Memory B cell (primary cell): ENCODE data around the gene NDUFB7.
"Not testable (repeated sequence)": the region's sequence is repeated elsewhere in the genome, so short reads cannot be mapped to it uniquely, and the experiment has no call there.

Source experiments
- ATAC-seq: fragments of 150-1000 bp; cut with Tn5 transposase; 2 replicates; pipeline ENCODE4 v1.10.0; 2021; ENCODE audit warnings: low read depth, mild to moderate bottlenecking, moderate library complexity
- DNase-seq, 2 donors: peaks; one replicate each; pipeline ENCODE4 v3.0.0; 2022; ENCODE audit warnings: low spot score in 2 of 2
- H3K27ac Mint-ChIP-seq: one replicate; pipeline ENCODE4 v1.8.0; 2022; ENCODE audit warnings: mild to moderate bottlenecking, moderate library complexity, mixed read lengths
- H3K27me3 Mint-ChIP-seq: one replicate; pipeline ENCODE4 v1.8.0; 2022; ENCODE audit warnings: mixed read lengths
- H3K36me3 Mint-ChIP-seq: one replicate; pipeline ENCODE4 v1.8.0; 2022; ENCODE audit warnings: mild to moderate bottlenecking, mixed read lengths
- H3K4me1 Mint-ChIP-seq: one replicate; pipeline ENCODE4 v1.8.0; 2022; ENCODE audit warnings: mixed read lengths
- H3K4me3 Mint-ChIP-seq: one replicate; pipeline ENCODE4 v1.8.0; 2022; ENCODE audit warnings: mild to moderate bottlenecking, moderate library complexity, mixed read lengths
- H3K9me3 Mint-ChIP-seq: one replicate; pipeline ENCODE4 v1.8.0; 2022; ENCODE audit warnings: mixed read lengths

Gene NDUFB7

GRCh38 chr19:14564652-14565297 lies 7.1 kb downstream of the NDUFB7 start:
- ATAC-seq, H3K9me3 Mint-ChIP-seq, H3K27ac Mint-ChIP-seq, DNase-seq, H3K27me3 Mint-ChIP-seq, H3K4me3 Mint-ChIP-seq: not testable (repeated sequence)
- H3K36me3 Mint-ChIP-seq = peaks cover 10% of the 10 kb centered on the region
- peaks cover 19% of the 10 kb centered on the region for H3K4me1 Mint-ChIP-seq

- Mint-ChIP-seq H3K36me3 (peaks cover 10% of the 10 kb centered on the region), H3K9me3 (no peaks in the 10 kb centered on the region), H3K4me3 (no peak overlapping the region), H3K27me3 (no peaks in the 10 kb centered on the region), H3K27ac (peak overlapping the region; percentile 38), H3K4me1 (peaks cover 16% of the 10 kb centered on the region)
- ATAC-seq (peak; percentile 63), DNase-seq (no peak)
Measured at GRCh38 chr19:14563989-14564651, 7.7 kb downstream of the NDUFB7 start.

- Mint-ChIP-seq H3K4me1 (peaks cover 14% of the 10 kb centered on the region), H3K27me3 (no peaks in the 10 kb centered on the region), H3K36me3 (peaks cover 10% of the 10 kb centered on the region), H3K9me3 (no peaks in the 10 kb centered on the region), H3K27ac (no peak overlapping the region), H3K4me3 (no peak overlapping the region)
- ATAC-seq (no peak), DNase-seq (no peak)
Measured at GRCh38 chr19:14563590-14563926, 8.3 kb downstream of the NDUFB7 start.

GRCh38 chr19:14562660-14563589 lies 8.9 kb downstream of the NDUFB7 start:
- peaks cover 10% of the 10 kb centered on the region for H3K36me3 Mint-ChIP-seq
- H3K9me3 Mint-ChIP-seq = no peaks in the 10 kb centered on the region
- no peaks in the 10 kb centered on the region for H3K27me3 Mint-ChIP-seq
- no peak for DNase-seq
- H3K4me3 Mint-ChIP-seq = no peak overlapping the region
- no peak for ATAC-seq
- H3K27ac Mint-ChIP-seq = no peak overlapping the region
- peaks cover 11% of the 10 kb centered on the region for H3K4me1 Mint-ChIP-seq

- Mint-ChIP-seq H3K27ac (no peak overlapping the region), H3K4me1 (peaks cover 6% of the 10 kb centered on the region), H3K9me3 (no peaks in the 10 kb centered on the region), H3K27me3 (no peaks in the 10 kb centered on the region), H3K36me3 (peaks cover 6% of the 10 kb centered on the region), H3K4me3 (no peak overlapping the region)
- DNase-seq (no peak), ATAC-seq (no peak)
Measured at GRCh38 chr19:14561847-14562351, 10.0 kb downstream of the NDUFB7 start.

GRCh38 chr19:14561249-14561648 lies 10.6 kb downstream of the NDUFB7 start:
- no peaks in the 10 kb centered on the region for H3K9me3 Mint-ChIP-seq
- no peak overlapping the region for H3K4me3 Mint-ChIP-seq
- peaks cover 6% of the 10 kb centered on the region for H3K36me3 Mint-ChIP-seq
- DNase-seq (no peak), ATAC-seq (no peak)
- H3K27me3 Mint-ChIP-seq = no peaks in the 10 kb centered on the region
- H3K27ac Mint-ChIP-seq = no peak overlapping the region
- peaks cover 11% of the 10 kb centered on the region for H3K4me1 Mint-ChIP-seq

DNA sequence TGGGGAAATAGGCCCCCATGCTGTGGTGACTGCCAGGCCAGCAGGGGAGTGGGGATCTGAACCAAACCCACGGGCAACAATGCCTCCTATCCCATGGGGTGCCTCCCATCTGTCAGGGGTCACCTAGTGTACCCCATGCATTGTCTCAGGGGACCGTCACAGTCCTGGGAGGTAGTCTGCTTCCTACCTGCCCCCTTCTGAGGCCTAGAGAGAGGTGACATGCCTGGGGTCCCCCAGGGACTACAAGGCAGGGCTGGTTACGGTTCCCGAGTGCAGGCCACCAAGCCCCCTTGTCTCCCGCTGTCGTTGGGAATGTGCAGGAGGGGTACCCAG lies 11.1 kb downstream of the NDUFB7 start:
- Mint-ChIP-seq H3K36me3 (peaks cover 4% of the 10 kb centered on the region), H3K4me3 (no peak overlapping the region), H3K27ac (no peak overlapping the region), H3K27me3 (no peaks in the 10 kb centered on the region), H3K9me3 (no peaks in the 10 kb centered on the region), H3K4me1 (peaks cover 14% of the 10 kb centered on the region)
- no peak for DNase-seq
- ATAC-seq = no peak

DNA sequence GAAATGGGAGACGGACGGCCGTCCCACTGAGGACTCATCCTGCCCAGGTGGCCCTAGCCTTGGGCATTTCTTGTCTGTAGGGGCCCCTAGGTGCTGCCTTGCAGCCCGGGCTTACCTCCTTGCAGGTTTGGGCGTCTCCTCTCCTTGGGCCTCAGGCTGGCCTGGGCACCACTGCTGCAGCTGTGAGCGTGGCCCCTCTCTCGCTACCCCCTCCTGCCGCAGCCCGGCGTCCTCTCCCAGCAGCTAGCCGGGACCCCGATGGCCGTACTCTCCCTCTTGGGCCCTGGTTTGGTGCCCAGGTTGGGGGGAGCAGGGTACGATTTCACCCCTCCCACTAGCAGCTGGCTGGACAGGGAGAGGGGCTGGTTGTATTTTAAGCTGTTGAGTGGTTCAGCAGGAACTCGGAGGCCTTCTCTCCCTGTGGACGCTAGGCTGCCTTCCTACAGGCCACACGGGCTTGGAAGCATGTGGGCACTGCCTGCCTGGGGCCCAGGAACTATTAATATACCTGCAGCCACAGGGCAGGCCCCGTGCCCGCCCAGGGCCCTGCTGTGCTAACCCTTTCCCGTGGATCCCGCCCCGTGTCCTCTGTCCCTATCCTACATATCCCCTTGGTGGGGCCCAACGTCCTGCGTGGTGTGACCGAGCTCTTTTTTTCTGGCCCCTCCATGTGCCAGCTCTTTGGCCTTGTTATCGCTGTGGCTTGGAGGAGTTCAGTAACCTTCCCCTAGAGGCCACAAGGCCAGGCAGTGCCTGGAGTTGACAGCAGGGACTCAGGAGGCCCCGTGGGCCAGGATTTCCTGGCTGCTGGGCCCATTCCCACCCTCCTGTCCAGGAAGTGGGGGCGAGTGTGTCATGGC lies 11.7 kb downstream of the NDUFB7 start:
- ATAC-seq = no peak
- no peak for DNase-seq
- no peaks in the 10 kb centered on the region for H3K27me3 Mint-ChIP-seq
- peaks cover 4% of the 10 kb centered on the region for H3K36me3 Mint-ChIP-seq
- H3K9me3 Mint-ChIP-seq = no peaks in the 10 kb centered on the region
- no peak overlapping the region for H3K27ac Mint-ChIP-seq
- H3K4me3 Mint-ChIP-seq = no peak overlapping the region
- H3K4me1 Mint-ChIP-seq = peaks cover 14% of the 10 kb centered on the region

DNA sequence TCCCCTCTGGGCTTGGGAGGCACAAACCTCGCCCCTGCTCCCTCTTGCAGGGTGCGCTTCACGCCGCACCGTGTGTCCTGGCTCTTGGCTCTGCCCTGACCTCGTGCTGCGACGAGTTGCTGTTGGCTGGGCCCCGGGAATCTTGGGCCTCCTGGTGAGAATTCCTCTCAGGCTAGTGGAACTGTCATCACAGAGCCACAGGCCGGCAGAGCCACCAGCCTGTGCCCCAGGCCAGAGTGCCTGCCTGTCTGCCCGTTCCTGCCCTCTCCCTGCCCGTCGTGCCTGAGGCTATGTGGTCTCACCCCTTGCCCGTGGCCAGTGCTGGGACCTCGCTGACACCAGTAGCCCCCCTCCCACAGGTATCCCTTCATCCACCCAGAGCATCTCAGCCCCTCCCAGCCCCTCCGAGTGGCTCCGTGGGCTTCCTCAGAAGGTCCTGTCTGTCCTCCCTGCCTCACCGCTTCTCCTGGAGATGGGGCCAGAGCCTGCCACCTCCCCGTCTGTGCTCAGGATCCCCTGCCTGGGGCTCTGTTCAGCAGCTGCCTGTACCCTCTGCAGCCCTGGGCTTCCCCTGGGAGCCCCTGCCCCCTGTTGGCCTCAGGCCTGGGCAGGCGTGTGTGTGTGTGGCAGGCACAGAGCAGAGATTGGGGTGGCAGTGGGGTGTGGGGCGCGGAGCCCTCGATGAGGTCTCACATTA lies 13.3 kb downstream of the NDUFB7 start:
- no peaks in the 10 kb centered on the region for H3K27me3 Mint-ChIP-seq
- DNase-seq (no peak), ATAC-seq (no peak)
- H3K27ac Mint-ChIP-seq = no peak overlapping the region
- H3K9me3 Mint-ChIP-seq = no peaks in the 10 kb centered on the region
- H3K4me3 Mint-ChIP-seq = no peak overlapping the region
- peaks cover 18% of the 10 kb centered on the region for H3K4me1 Mint-ChIP-seq
- H3K36me3 Mint-ChIP-seq = no peaks in the 10 kb centered on the region

- Mint-ChIP-seq H3K4me3 (peak overlapping the region; percentile 63), H3K27me3 (no peaks in the 10 kb centered on the region), H3K9me3 (no peaks in the 10 kb centered on the region), H3K4me1 (peaks cover 22% of the 10 kb centered on the region), H3K36me3 (peaks cover 2% of the 10 kb centered on the region), H3K27ac (no peak overlapping the region)
- ATAC-seq = peak; percentile 86
- DNase-seq = peak; percentile 65 to 71
Measured at GRCh38 chr19:14556662-14557188, 15.1 kb downstream of the NDUFB7 start.

- Mint-ChIP-seq H3K4me1 (peaks cover 22% of the 10 kb centered on the region), H3K27me3 (no peaks in the 10 kb centered on the region), H3K9me3 (no peaks in the 10 kb centered on the region), H3K4me3 (no peak overlapping the region), H3K36me3 (peaks cover 2% of the 10 kb centered on the region), H3K27ac (no peak overlapping the region)
- ATAC-seq (no peak), DNase-seq (no peak)
Measured at GRCh38 chr19:14555918-14556661, 15.8 kb downstream of the NDUFB7 start.

DNA sequence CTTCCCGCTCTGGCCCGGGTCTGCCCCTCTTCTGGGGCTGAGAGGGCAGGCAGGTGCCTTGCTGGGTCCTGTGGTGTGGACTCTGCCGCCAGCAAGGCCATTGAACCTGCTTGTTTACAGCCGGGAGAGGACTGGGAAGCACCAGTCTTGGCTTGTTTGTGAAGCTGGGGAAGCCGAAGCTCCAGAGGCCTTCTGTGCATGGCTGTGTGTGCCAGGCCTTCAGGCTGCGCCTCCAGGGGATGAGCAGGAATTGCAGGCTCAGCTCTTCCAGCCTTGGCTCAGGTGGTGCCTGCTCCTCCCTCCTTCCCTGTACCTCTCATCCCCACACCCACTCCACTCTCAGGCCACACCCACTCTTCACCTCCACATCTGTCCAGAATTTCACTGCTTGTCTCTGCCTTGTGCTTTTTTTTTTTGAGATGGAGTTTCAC lies 17.5 kb downstream of the NDUFB7 start:
- Mint-ChIP-seq H3K9me3 (no peaks in the 10 kb centered on the region), H3K4me1 (peaks cover 28% of the 10 kb centered on the region), H3K4me3 (no peak overlapping the region), H3K27ac (no peak overlapping the region), H3K27me3 (no peaks in the 10 kb centered on the region), H3K36me3 (peaks cover 6% of the 10 kb centered on the region)
- ATAC-seq = no peak
- DNase-seq = no peak
